ENCODE results near the gene CALN1.

- TF ChIP-seq TAF1 (IDR thresholded peaks at IDR 0.05; ENCODE audit: borderline replicate concordance, low read depth, low read length) (no peak), POLR2AphosphoS5 (IDR thresholded peaks at IDR 0.05; ENCODE audit: low read depth, low read length) (no peak)
Measured at GRCh38 chr7:72057796-72058195, 354.3 kb downstream of the CALN1 start.
